ENCODE data around the gene MYO7B. TPM values are rescaled to one million over a fixed set of nuclear protein-coding genes. Genes with fewer than 3 reads are reported as not detected.
"Not testable (repeated sequence)": the region's sequence is repeated elsewhere in the genome, so short reads cannot be mapped to it uniquely, and the experiment has no call there.

Gene MYO7B
- total RNA-seq, 1 donor from 2014 or later, result 0.07 TPM

DNA sequence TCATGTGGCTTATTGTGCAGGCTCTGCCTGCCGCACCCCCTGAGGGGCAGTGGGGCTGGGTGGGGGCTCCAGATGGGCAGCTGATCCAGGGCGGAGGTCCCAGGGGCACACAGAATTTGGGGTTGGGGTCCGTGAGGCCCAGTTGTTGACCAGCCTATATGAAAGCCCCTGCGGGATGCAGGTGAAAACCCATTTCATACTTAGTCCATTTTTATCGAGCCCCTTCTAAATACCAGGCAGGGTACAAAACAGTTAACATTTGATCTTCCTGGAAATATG lies 30.6 kb downstream of the MYO7B start:
- H3K27me3 Mint-ChIP-seq, result peaks cover 37% of the 10 kb centered on the region
- H3K4me1 Mint-ChIP-seq, result peaks cover 16% of the 10 kb centered on the region
- no peaks in the 10 kb centered on the region for H3K36me3 Mint-ChIP-seq (ENCODE audit: low read depth)
- intact Hi-C loops (cut with micrococcal nuclease), result no loop called here
- no peak for DNase-seq
- no peak overlapping the region for H3K4me3 Mint-ChIP-seq
- no peaks in the 10 kb centered on the region for H3K9me3 Mint-ChIP-seq
- H3K27ac Mint-ChIP-seq, result no peak overlapping the region

DNA sequence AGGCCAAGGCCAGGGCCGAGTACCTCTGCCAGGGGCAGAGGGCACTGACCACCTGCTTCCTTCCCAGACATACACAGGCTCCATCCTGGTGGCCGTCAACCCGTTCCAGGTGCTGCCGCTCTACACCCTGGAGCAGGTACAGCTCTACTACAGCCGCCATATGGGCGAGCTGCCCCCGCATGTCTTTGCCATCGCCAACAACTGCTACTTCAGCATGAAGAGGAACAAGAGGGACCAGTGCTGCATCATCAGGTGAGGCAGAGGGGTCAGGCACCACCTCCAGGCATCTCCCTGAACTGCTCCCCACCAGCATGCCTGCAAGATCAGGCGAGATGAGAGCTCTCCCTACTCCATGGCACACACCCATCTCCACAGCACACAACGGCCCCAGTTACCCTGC lies 31.1 kb downstream of the MYO7B start:
- Mint-ChIP-seq H3K27me3 (peaks cover 33% of the 10 kb centered on the region), H3K27ac (no peak overlapping the region)
- DNase-seq, result no peak

GRCh38 chr2:127567351-127567854 lies 31.9 kb downstream of the MYO7B start:
- Mint-ChIP-seq H3K4me3 (no peak overlapping the region), H3K9me3 (no peaks in the 10 kb centered on the region), H3K36me3 (ENCODE audit: low read depth) (no peaks in the 10 kb centered on the region), H3K27me3 (peaks cover 31% of the 10 kb centered on the region), H3K27ac (no peak overlapping the region), H3K4me1 (peaks cover 16% of the 10 kb centered on the region)
- no peak for DNase-seq
- intact Hi-C loops (cut with micrococcal nuclease), result no loop called here

More for the DNA sequence above, 31.1 kb downstream of the MYO7B start:
- H3K4me3 Mint-ChIP-seq, result no peak overlapping the region
- no peaks in the 10 kb centered on the region for H3K9me3 Mint-ChIP-seq
- intact Hi-C loops (cut with micrococcal nuclease), result no loop called here
- peaks cover 16% of the 10 kb centered on the region for H3K4me1 Mint-ChIP-seq
- H3K36me3 Mint-ChIP-seq (ENCODE audit: low read depth), result no peaks in the 10 kb centered on the region

- H3K4me1 Mint-ChIP-seq, result peaks cover 13% of the 10 kb centered on the region
- peaks cover 32% of the 10 kb centered on the region for H3K27me3 Mint-ChIP-seq
- H3K27ac Mint-ChIP-seq, result no peak overlapping the region
- no peaks in the 10 kb centered on the region for H3K9me3 Mint-ChIP-seq
- DNase-seq, result no peak
- H3K36me3 Mint-ChIP-seq (ENCODE audit: low read depth), result no peaks in the 10 kb centered on the region
- intact Hi-C loops (cut with micrococcal nuclease), result no loop called here
- H3K4me3 Mint-ChIP-seq, result no peak overlapping the region
Observed at GRCh38 chr2:127568128-127568527, 32.6 kb downstream of the MYO7B start.

GRCh38 chr2:127569666-127570065 lies 34.2 kb downstream of the MYO7B start:
- Mint-ChIP-seq H3K27me3 (peaks cover 27% of the 10 kb centered on the region), H3K4me3 (no peak overlapping the region), H3K9me3 (no peaks in the 10 kb centered on the region), H3K4me1 (no peaks in the 10 kb centered on the region), H3K27ac (no peak overlapping the region), H3K36me3 (ENCODE audit: low read depth) (no peaks in the 10 kb centered on the region)
- DNase-seq, result no peak
- intact Hi-C loops (cut with micrococcal nuclease), result no loop called here

DNA sequence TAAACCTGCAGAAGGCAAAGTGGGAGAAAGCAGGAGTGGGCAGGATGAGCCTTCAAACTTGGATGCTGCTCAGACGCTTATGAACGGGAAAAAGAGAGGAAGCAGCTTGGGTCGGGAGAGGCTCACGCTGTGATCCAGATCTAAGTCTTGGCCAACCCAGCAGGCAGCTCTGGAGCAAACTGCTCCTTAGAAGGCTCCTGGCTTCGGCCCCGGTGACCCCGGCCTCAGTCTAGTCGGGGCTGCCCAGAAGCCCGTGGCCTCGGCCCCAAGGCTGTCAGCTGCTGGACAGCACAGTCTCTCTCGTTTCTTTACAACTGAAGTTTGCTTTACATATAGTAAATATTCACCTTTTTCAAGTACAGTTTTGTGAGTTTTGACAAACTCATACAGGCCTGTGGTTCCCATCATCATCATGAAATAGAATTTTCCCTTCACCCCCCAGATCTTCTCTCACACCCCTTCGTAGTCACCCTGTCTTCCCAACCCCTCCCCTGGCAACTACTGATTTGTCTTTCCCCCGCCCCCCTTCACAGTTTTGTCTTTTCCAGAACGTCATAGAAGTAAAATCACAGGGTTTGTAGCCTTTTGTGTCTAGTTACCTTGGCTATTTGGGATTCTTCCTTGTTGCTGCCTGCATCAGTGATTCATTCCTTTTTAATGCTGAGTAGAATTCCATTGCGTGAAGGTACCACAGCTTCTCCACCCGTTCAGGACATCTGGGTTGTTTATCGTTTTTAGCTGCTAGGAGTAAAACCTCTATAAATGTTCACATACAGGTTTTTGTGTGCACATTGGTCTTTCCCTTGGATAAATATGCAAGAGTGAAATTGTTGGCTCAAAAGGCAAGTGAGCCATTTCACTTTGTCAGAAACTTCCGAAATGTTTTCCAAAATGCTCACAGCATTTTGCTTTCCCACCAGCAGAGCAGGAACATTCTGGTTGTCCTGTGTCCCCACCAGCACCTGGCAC lies 35.1 kb downstream of the MYO7B start:
- Mint-ChIP-seq H3K27ac (no peak overlapping the region), H3K27me3 (peaks cover 25% of the 10 kb centered on the region), H3K9me3 (no peaks in the 10 kb centered on the region), H3K4me3 (no peak overlapping the region), H3K4me1 (peaks cover 5% of the 10 kb centered on the region), H3K36me3 (ENCODE audit: low read depth) (no peaks in the 10 kb centered on the region)
- intact Hi-C loops (cut with micrococcal nuclease), result no loop called here
- DNase-seq, result no peak

GRCh38 chr2:127572352-127572751 lies 36.9 kb downstream of the MYO7B start:
- H3K4me1 Mint-ChIP-seq; DNase-seq; H3K9me3 Mint-ChIP-seq; H3K27ac Mint-ChIP-seq; intact Hi-C loops (cut with micrococcal nuclease); H3K4me3 Mint-ChIP-seq; H3K36me3 Mint-ChIP-seq (ENCODE audit: low read depth): not testable (repeated sequence)
- peaks cover 16% of the 10 kb centered on the region for H3K27me3 Mint-ChIP-seq

- no peaks in the 10 kb centered on the region for H3K9me3 Mint-ChIP-seq
- no peak for DNase-seq
- no peak overlapping the region for H3K4me3 Mint-ChIP-seq
- H3K36me3 Mint-ChIP-seq (ENCODE audit: low read depth), result no peaks in the 10 kb centered on the region
- H3K27me3 Mint-ChIP-seq, result peaks cover 12% of the 10 kb centered on the region
- H3K27ac Mint-ChIP-seq, result no peak overlapping the region
- H3K4me1 Mint-ChIP-seq, result peaks cover 6% of the 10 kb centered on the region
- intact Hi-C loops (cut with micrococcal nuclease), result no loop called here
Observed at GRCh38 chr2:127572841-127573240, 37.4 kb downstream of the MYO7B start.

- intact Hi-C loops (cut with micrococcal nuclease), result no loop called here
- Mint-ChIP-seq H3K27ac (no peak overlapping the region), H3K4me3 (no peak overlapping the region), H3K9me3 (no peaks in the 10 kb centered on the region), H3K27me3 (peaks cover 12% of the 10 kb centered on the region), H3K4me1 (peaks cover 6% of the 10 kb centered on the region), H3K36me3 (ENCODE audit: low read depth) (no peaks in the 10 kb centered on the region)
- DNase-seq, result no peak
Observed at GRCh38 chr2:127573298-127573697, 37.8 kb downstream of the MYO7B start.

- intact Hi-C loops (cut with micrococcal nuclease), result no loop called here
- H3K27ac Mint-ChIP-seq, result no peak overlapping the region
- no peak overlapping the region for H3K4me3 Mint-ChIP-seq
- no peaks in the 10 kb centered on the region for H3K9me3 Mint-ChIP-seq
- peaks cover 12% of the 10 kb centered on the region for H3K27me3 Mint-ChIP-seq
- peaks cover 6% of the 10 kb centered on the region for H3K4me1 Mint-ChIP-seq
- DNase-seq, result no peak
- H3K36me3 Mint-ChIP-seq (ENCODE audit: low read depth), result no peaks in the 10 kb centered on the region
Observed at GRCh38 chr2:127573771-127574170, 38.3 kb downstream of the MYO7B start.

GRCh38 chr2:127574656-127575055 lies 39.2 kb downstream of the MYO7B start:
- Mint-ChIP-seq H3K9me3 (no peaks in the 10 kb centered on the region), H3K27me3 (peaks cover 13% of the 10 kb centered on the region), H3K4me3 (no peak overlapping the region), H3K27ac (no peak overlapping the region), H3K36me3 (ENCODE audit: low read depth) (no peaks in the 10 kb centered on the region), H3K4me1 (peaks cover 6% of the 10 kb centered on the region)
- no peak for DNase-seq
- intact Hi-C loops (cut with micrococcal nuclease), result no loop called here

GRCh38 chr2:127575185-127575765 lies 39.8 kb downstream of the MYO7B start:
- intact Hi-C loops (cut with micrococcal nuclease), result no loop called here
- Mint-ChIP-seq H3K9me3 (no peaks in the 10 kb centered on the region), H3K36me3 (ENCODE audit: low read depth) (no peaks in the 10 kb centered on the region), H3K4me1 (peaks cover 6% of the 10 kb centered on the region), H3K27me3 (peaks cover 13% of the 10 kb centered on the region), H3K27ac (no peak overlapping the region), H3K4me3 (no peak overlapping the region)
- no peak for DNase-seq

GRCh38 chr2:127575941-127576432 lies 40.5 kb downstream of the MYO7B start:
- no peak overlapping the region for H3K4me3 Mint-ChIP-seq
- no peak overlapping the region for H3K27ac Mint-ChIP-seq
- H3K4me1 Mint-ChIP-seq, result peaks cover 6% of the 10 kb centered on the region
- no peak for DNase-seq
- H3K27me3 Mint-ChIP-seq, result peaks cover 9% of the 10 kb centered on the region
- intact Hi-C loops (cut with micrococcal nuclease), result no loop called here
- no peaks in the 10 kb centered on the region for H3K36me3 Mint-ChIP-seq (ENCODE audit: low read depth)
- no peaks in the 10 kb centered on the region for H3K9me3 Mint-ChIP-seq

DNA sequence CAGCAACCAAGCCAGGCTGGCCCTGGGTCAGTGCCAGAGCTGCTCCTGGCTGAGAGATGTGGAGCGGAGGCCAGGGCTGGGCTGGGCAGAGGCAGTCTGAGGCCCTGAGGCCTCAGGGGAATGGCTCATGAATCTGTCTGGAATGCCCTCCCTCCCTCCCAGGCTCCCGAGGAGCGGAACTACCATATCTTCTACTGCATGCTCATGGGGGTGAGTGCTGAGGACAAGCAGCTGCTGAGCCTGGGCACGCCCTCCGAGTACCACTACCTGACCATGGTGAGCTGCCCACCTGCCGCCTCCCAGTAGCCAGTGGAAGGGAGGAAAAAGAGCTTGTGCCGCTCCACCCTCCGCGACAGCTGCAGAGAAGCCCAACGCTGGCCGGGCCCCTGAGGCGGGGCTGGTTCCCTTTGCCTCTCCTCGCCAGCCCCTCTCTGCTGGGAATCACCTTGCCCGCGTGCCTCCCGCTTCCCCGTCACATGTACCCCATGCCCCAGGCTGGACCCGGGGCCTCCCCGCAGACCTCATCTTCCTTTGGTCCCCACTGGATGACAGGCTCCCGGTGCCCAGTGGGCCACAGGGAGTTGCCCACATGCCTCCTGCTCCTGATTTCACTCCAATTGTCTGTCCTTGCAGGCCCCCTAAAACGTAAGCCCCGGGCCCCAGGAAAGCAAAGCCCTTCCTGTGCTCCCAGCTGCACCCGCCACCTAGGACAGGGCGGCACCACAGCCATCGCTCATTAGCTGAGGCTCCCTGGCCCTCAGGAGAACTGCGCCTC lies 41.1 kb downstream of the MYO7B start:
- Mint-ChIP-seq H3K27ac (no peak overlapping the region), H3K9me3 (no peaks in the 10 kb centered on the region), H3K4me3 (no peak overlapping the region), H3K36me3 (ENCODE audit: low read depth) (no peaks in the 10 kb centered on the region), H3K27me3 (peaks cover 9% of the 10 kb centered on the region), H3K4me1 (peaks cover 6% of the 10 kb centered on the region)
- intact Hi-C loops (cut with micrococcal nuclease), result no loop called here
- DNase-seq, result no peak
